B cell (primary cell): Measurements from ENCODE around the gene SEM1. TPM values are rescaled to one million over a fixed set of nuclear protein-coding genes. Genes with fewer than 3 reads are reported as not detected.

ENCODE experiments used
- ATAC-seq: fragments of 200-7000 bp; cut with Tn5 transposase; one replicate; pipeline ENCODE4 v1.10.0; 2021; ENCODE audit warnings: low read depth, mild to moderate bottlenecking, moderate number of reproducible peaks, moderate library complexity
- CTCF ChIA-PET: fragments of 350-600 bp; sonication (Branson Sonifier 250); formaldehyde crosslinking; loops from one replicate; lab custom pipeline; 2021; ENCODE audit warnings: antibody characterized with exemption, inconsistent platforms; lab: Charles Lee
- POLR2A ChIA-PET: fragments of 350-600 bp; sonication (Branson Sonifier 250); formaldehyde crosslinking; loops from one replicate; lab custom pipeline; 2021; ENCODE audit warnings: antibody characterized with exemption; lab: Charles Lee
- DNase-seq: peaks from one replicate; pipeline ENCODE4 v3.0.0; 2013
- H2AFZ ChIP-seq: 2 replicates; pipeline ENCODE4 v1.6.1; 2012; ENCODE audit warnings: mild to moderate bottlenecking, low read depth, low read length; ENCODE audit not compliant: insufficient read depth, poor library complexity, severe bottlenecking
- H3K27ac ChIP-seq, 2 donors: 1 replicate in 1 of 2; 2 replicates in 1 of 2; pipeline ENCODE4 v1.5.1; 2012 to 2013; ENCODE audit warnings: low read length in 2 of 2, mild to moderate bottlenecking in 2 of 2, moderate library complexity in 1 of 2
- H3K27me3 ChIP-seq, 4 experiments: fragments of 200-600 bp in 1 of 4; sonication (generic) in 1 of 4; replicated peaks in 1 of 4; 1 replicate in 2 of 4; 2 replicates in 2 of 4; pipeline versions ENCODE4 v1.6.1 to v1.7.0; 2013 to 2016; ENCODE audit warnings: low read length in 3 of 4, mild to moderate bottlenecking in 2 of 4, mixed read lengths in 1 of 4, moderate library complexity in 1 of 4; ENCODE audit not compliant: insufficient read depth in 4 of 4, control insufficient read depth in 3 of 4; ENCODE audit errors: control extremely low read depth in 1 of 4
- H3K36me3 ChIP-seq, 2 experiments: replicated peaks in 1 of 2; 1 replicate in 1 of 2; 2 replicates in 1 of 2; pipeline versions ENCODE4 v1.6.1 to v1.7.1; 2013; ENCODE audit warnings: low read length in 1 of 2; ENCODE audit not compliant: insufficient read depth in 2 of 2, control insufficient read depth in 1 of 2; ENCODE audit errors: control extremely low read depth in 1 of 2, extremely low read depth in 1 of 2
- H3K4me1 ChIP-seq, 2 donors: fragments of 200-600 bp in 1 of 2; sonication (generic) in 1 of 2; 1 replicate in 1 of 2; 2 replicates in 1 of 2; pipeline versions ENCODE4 v1.5.1 to v1.6.1; 2013 to 2017; ENCODE audit warnings: low read length in 2 of 2; ENCODE audit not compliant: control insufficient read depth in 2 of 2, insufficient read depth in 2 of 2
- H3K4me2 ChIP-seq: replicated peaks from 2 replicates; pipeline ENCODE3; 2012; ENCODE audit warnings: mild to moderate bottlenecking, low read depth, low read length; ENCODE audit not compliant: poor library complexity, severe bottlenecking
- H3K4me3 ChIP-seq, 5 experiments: fragments of 200-600 bp in 1 of 5; sonication (generic) in 1 of 5; 1 replicate in 3 of 5; 2 replicates in 2 of 5; pipeline versions ENCODE4 v1.5.1 to v1.7.0; 2011 to 2016; ENCODE audit warnings: low read length in 4 of 5, mild to moderate bottlenecking in 4 of 5, low read depth in 2 of 5, control low read depth in 1 of 5, moderate library complexity in 1 of 5; ENCODE audit not compliant: insufficient read depth in 1 of 5; ENCODE audit errors: control extremely low read depth in 1 of 5, extremely low read depth in 1 of 5
- H3K79me2 ChIP-seq: fragments of 200-600 bp; sonication (generic); one replicate; pipeline ENCODE4 v1.6.0; 2016; ENCODE audit warnings: low read length; ENCODE audit not compliant: control insufficient read depth, insufficient read depth
- H3K9ac ChIP-seq: fragments of 200-600 bp; sonication (generic); 2 replicates; pipeline ENCODE4 v1.6.1; 2017; ENCODE audit warnings: mild to moderate bottlenecking, low read length, moderate library complexity
- H3K9me3 ChIP-seq, 3 donors: one replicate each; pipeline versions ENCODE4 v1.6.1 to v1.7.1; 2013; ENCODE audit warnings: low read length in 2 of 3; ENCODE audit not compliant: control insufficient read depth in 2 of 3, insufficient read depth in 1 of 3; ENCODE audit errors: control extremely low read depth in 1 of 3
- H4K20me1 ChIP-seq: 2 replicates; pipeline ENCODE4 v1.6.0; 2012; ENCODE audit warnings: mild to moderate bottlenecking, low read length; ENCODE audit not compliant: insufficient read depth, control insufficient read depth, poor library complexity, severe bottlenecking
- H3K27ac Mint-ChIP-seq: one replicate; pipeline ENCODE4 v1.8.0; 2021; ENCODE audit warnings: mixed read lengths
- H3K27me3 Mint-ChIP-seq: one replicate; pipeline ENCODE4 v1.8.0; 2021; ENCODE audit warnings: mixed read lengths
- H3K4me1 Mint-ChIP-seq: one replicate; pipeline ENCODE4 v1.8.0; 2021; ENCODE audit warnings: mixed read lengths
- H3K4me3 Mint-ChIP-seq: one replicate; pipeline ENCODE4 v1.8.0; 2021; ENCODE audit warnings: mixed read lengths
- H3K9me3 Mint-ChIP-seq: one replicate; pipeline ENCODE4 v1.8.0; 2022; ENCODE audit warnings: mixed read lengths; ENCODE audit not compliant: insufficient read depth
- CTCF ChIP-seq: fragments of 200-600 bp; IDR thresholded peaks from one replicate; pipeline ENCODE4 v1.8.0; 2022; ENCODE audit warnings: antibody characterized with exemption, mild to moderate bottlenecking
- EZH2 ChIP-seq: IDR thresholded peaks from 2 replicates; pipeline ENCODE4 v1.6.1; 2012; ENCODE audit warnings: borderline replicate concordance, low read depth, mild to moderate bottlenecking, moderate library complexity, low read length; ENCODE audit not compliant: insufficient read depth, poor library complexity, severe bottlenecking
- WGBS: methylation state at CpG from one replicate; pipeline ENCODE4 v1.1.5; 2013; ENCODE audit warnings: missing lambda C conversion rate; ENCODE audit not compliant: insufficient coverage; 5-methylcytosine and 5-hydroxymethylcytosine counted together
- intact Hi-C: fragments of 100-400 bp; cut with micrococcal nuclease; formaldehyde crosslinking; loops from one replicate; pipeline ENCODE4 v1.10.0; 2022
- polyA plus RNA-seq: library from polyadenylated mRNA; depleted of rRNA; stranded (reverse); fragments of >200 nt; gene quantifications from 2 replicates; pipeline ENCODE4 v1.2.3, GENCODE V29; 2012
- total RNA-seq, 2 donors: library from RNA; stranded (reverse); fragments of 120-200 nt in 1 of 2; gene quantifications; 1 replicate in 1 of 2; 2 replicates in 1 of 2; pipeline versions ENCODE4 v1.2.3 to v1.2.4, GENCODE V29; 2013 to 2022

Gene SEM1
- total and polyA plus RNA-seq, 2 donors (not counting 1 experiment from before 2014, with no cell fraction given): 6.0 to 30.3 TPM

GRCh38 chr7:96664793-96665192, 44.9 kb downstream of the SEM1 start:
- H3K79me2 ChIP-seq: no peaks in the 10 kb centered on the region
- H3K36me3 ChIP-seq: no peaks in the 10 kb centered on the region
- no peak overlapping the region for H3K4me3 Mint-ChIP-seq
- no peak overlapping the region for H3K9ac ChIP-seq
- intact Hi-C loops: no loop called here
- H3K4me1 ChIP-seq: peaks cover 0 to 2% of the 10 kb centered on the region in 2 donors
- H3K4me3 ChIP-seq: no peak overlapping the region
- no peak overlapping the region for H3K4me2 ChIP-seq
- H3K27ac ChIP-seq: no peak overlapping the region
- no peaks in the 10 kb centered on the region for H3K27me3 ChIP-seq
- no peak overlapping the region for H2AFZ ChIP-seq
- no peaks in the 10 kb centered on the region for H3K9me3 Mint-ChIP-seq
- H4K20me1 ChIP-seq: no peaks in the 10 kb centered on the region
- ATAC-seq (no peak), DNase-seq (no peak)
- no peaks in the 10 kb centered on the region for H3K27me3 Mint-ChIP-seq
- TF ChIP-seq CTCF (no peak), EZH2 (no peak)
- H3K4me1 Mint-ChIP-seq: peaks cover 18% of the 10 kb centered on the region
- ChIA-PET POLR2A (no interaction called here), CTCF (no interaction called here)
- WGBS: 82% methylated on average over 1 of the region's 2 CpGs
- H3K27ac Mint-ChIP-seq: no peak overlapping the region
- no peaks in the 10 kb centered on the region for H3K9me3 ChIP-seq

- Histone ChIP-seq H3K4me1 (peaks cover 0 to 2% of the 10 kb centered on the region in 2 donors), H3K9ac (no peak overlapping the region), H3K27me3 (no peaks in the 10 kb centered on the region), H3K4me3 (no peak overlapping the region), H3K9me3 (no peaks in the 10 kb centered on the region), H3K36me3 (no peaks in the 10 kb centered on the region), H2AFZ (no peak overlapping the region), H3K79me2 (no peaks in the 10 kb centered on the region), H4K20me1 (no peaks in the 10 kb centered on the region), H3K4me2 (no peak overlapping the region), H3K27ac (no peak overlapping the region)
- no peak for ATAC-seq
- no peak for DNase-seq
- H3K4me1 Mint-ChIP-seq: peaks cover 18% of the 10 kb centered on the region
- WGBS: 100% methylated on average over 2 of the region's 3 CpGs
- CTCF ChIA-PET: no interaction called here
- H3K27me3 Mint-ChIP-seq: no peaks in the 10 kb centered on the region
- TF ChIP-seq EZH2: no peak
- no peak for TF ChIP-seq CTCF
- H3K9me3 Mint-ChIP-seq: no peaks in the 10 kb centered on the region
- POLR2A ChIA-PET: no interaction called here
- H3K27ac Mint-ChIP-seq: no peak overlapping the region
- no peak overlapping the region for H3K4me3 Mint-ChIP-seq
- intact Hi-C loops: no loop called here
These were observed 45.7 kb downstream of the SEM1 start for GRCh38 chr7:96663871-96664445.
